Colonic mucosa (tissue), 4 donors: Measurements from ENCODE around the gene STYXL1. TPM values are rescaled to one million over a fixed set of nuclear protein-coding genes. Genes with fewer than 3 reads are reported as not detected.
"Not testable (repeated sequence)": the region's sequence is repeated elsewhere in the genome, so short reads cannot be mapped to it uniquely, and the experiment has no call there.

Source experiments
- DNase-seq: peaks from one replicate; pipeline ENCODE4 v3.0.0-alpha.2; 2020
- H3K27ac ChIP-seq: fragments of 200-600 bp; one replicate; pipeline ENCODE4 v1.8.0; 2021
- H3K27me3 ChIP-seq: fragments of 200-600 bp; one replicate; pipeline ENCODE4 v1.8.0; 2021
- H3K36me3 ChIP-seq: fragments of 200-600 bp; one replicate; pipeline ENCODE4 v1.8.0; 2021
- H3K4me1 ChIP-seq: fragments of 200-600 bp; one replicate; pipeline ENCODE4 v1.8.0; 2021; ENCODE audit warnings: mild to moderate bottlenecking
- H3K4me3 ChIP-seq: fragments of 200-600 bp; one replicate; pipeline ENCODE4 v1.8.0; 2021
- H3K9ac ChIP-seq, 2 donors: one replicate each; pipeline ENCODE4 v1.7.0; 2013; ENCODE audit warnings: control low read depth in 2 of 2, low read depth in 2 of 2, low read length in 2 of 2
- H3K9me3 ChIP-seq: fragments of 200-600 bp; one replicate; pipeline ENCODE4 v1.8.0; 2021
- CTCF ChIP-seq: fragments of 200-600 bp; IDR thresholded peaks from one replicate; pipeline ENCODE4 v1.8.0; 2022; ENCODE audit warnings: antibody characterized with exemption, mild to moderate bottlenecking
- intact Hi-C: fragments of 100-400 bp; cut with DNase I; formaldehyde crosslinking; loops from one replicate; pipeline ENCODE4 v1.14.1; 2022
- total RNA-seq, 2 donors: library from RNA; stranded (reverse); fragmentation: NEBNext Ultra II Directional in 1 of 2; extraction: Animal tissue kit (Norgen Biotek cat#: 25700) in 1 of 2; gene quantifications; one replicate each; pipeline ENCODE4 v1.2.1, GENCODE V29; 2021
- donor health status: healthy.
- donor health status: DM: no; HTN: no; CAD: no.
- donor health status: DM: no; HTN: no; CAD: no.

Gene STYXL1
- total RNA-seq, 2 donors from 2014 or later = 32.4 to 36.7 TPM

DNA sequence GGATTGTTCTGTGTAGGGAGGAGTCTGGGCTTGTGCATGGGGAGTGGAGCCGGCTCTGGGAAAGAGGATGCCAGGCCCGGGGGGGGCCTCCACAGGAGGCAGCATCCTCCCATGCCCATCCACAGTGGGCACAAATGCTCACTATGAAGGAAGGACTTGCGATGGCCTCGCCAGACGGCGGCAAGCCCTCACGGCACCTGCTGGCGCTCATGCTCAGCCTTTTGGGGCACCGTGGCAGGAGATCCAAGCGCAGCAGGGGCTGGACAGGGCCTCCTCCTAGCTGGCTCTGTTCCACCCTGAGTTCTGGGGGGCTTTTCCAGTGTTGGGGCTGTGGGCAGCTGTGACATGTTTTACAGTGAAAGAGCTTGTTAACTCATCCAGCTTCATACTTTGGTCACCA, 15.3 kb upstream of the STYXL1 start:
- no peak overlapping the region for H3K9ac ChIP-seq

GRCh38 chr7:76062254-76062653, 14.5 kb upstream of the STYXL1 start:
- DNase-seq = no peak
- H3K4me3 ChIP-seq = no peak overlapping the region
- intact Hi-C loops = no loop called here
- no peaks in the 10 kb centered on the region for H3K4me1 ChIP-seq
- no peak for TF ChIP-seq CTCF
- H3K27ac ChIP-seq = no peak overlapping the region
- no peaks in the 10 kb centered on the region for H3K27me3 ChIP-seq
- no peak overlapping the region for H3K9ac ChIP-seq
- no peaks in the 10 kb centered on the region for H3K9me3 ChIP-seq
- peaks cover 28% of the 10 kb centered on the region for H3K36me3 ChIP-seq

More for the DNA sequence above, 15.3 kb upstream of the STYXL1 start:
- intact Hi-C loops = no loop called here
- H3K36me3 ChIP-seq = peaks cover 29% of the 10 kb centered on the region
- TF ChIP-seq CTCF = no peak
- no peaks in the 10 kb centered on the region for H3K9me3 ChIP-seq
- H3K4me1 ChIP-seq = no peaks in the 10 kb centered on the region
- H3K27ac ChIP-seq = no peak overlapping the region
- DNase-seq = no peak
- H3K27me3 ChIP-seq = no peaks in the 10 kb centered on the region
- no peak overlapping the region for H3K4me3 ChIP-seq

GRCh38 chr7:76060842-76061241, 13.0 kb upstream of the STYXL1 start:
- intact Hi-C loops = no loop called here
- Histone ChIP-seq H3K9me3 (no peaks in the 10 kb centered on the region), H3K9ac (no peak overlapping the region), H3K4me1 (no peaks in the 10 kb centered on the region), H3K4me3 (no peak overlapping the region), H3K36me3 (peaks cover 26% of the 10 kb centered on the region), H3K27ac (no peak overlapping the region), H3K27me3 (no peaks in the 10 kb centered on the region)
- no peak for TF ChIP-seq CTCF
- DNase-seq = no peak

GRCh38 chr7:76058745-76059144, 10.9 kb upstream of the STYXL1 start:
- H3K4me3 ChIP-seq, H3K4me1 ChIP-seq, H3K9me3 ChIP-seq, H3K27ac ChIP-seq, H3K27me3 ChIP-seq, intact Hi-C loops, H3K9ac ChIP-seq, DNase-seq: not testable (repeated sequence)
- H3K36me3 ChIP-seq = peaks cover 11% of the 10 kb centered on the region

GRCh38 chr7:76057813-76058145, 10.0 kb upstream of the STYXL1 start:
- Histone ChIP-seq H3K4me1 (no peaks in the 10 kb centered on the region), H3K36me3 (peaks cover 11% of the 10 kb centered on the region), H3K27ac (no peak overlapping the region), H3K9ac (no peak overlapping the region), H3K27me3 (no peaks in the 10 kb centered on the region), H3K4me3 (no peak overlapping the region), H3K9me3 (no peaks in the 10 kb centered on the region)
- DNase-seq = no peak
- TF ChIP-seq CTCF = no peak
- intact Hi-C loops = no loop called here

DNA sequence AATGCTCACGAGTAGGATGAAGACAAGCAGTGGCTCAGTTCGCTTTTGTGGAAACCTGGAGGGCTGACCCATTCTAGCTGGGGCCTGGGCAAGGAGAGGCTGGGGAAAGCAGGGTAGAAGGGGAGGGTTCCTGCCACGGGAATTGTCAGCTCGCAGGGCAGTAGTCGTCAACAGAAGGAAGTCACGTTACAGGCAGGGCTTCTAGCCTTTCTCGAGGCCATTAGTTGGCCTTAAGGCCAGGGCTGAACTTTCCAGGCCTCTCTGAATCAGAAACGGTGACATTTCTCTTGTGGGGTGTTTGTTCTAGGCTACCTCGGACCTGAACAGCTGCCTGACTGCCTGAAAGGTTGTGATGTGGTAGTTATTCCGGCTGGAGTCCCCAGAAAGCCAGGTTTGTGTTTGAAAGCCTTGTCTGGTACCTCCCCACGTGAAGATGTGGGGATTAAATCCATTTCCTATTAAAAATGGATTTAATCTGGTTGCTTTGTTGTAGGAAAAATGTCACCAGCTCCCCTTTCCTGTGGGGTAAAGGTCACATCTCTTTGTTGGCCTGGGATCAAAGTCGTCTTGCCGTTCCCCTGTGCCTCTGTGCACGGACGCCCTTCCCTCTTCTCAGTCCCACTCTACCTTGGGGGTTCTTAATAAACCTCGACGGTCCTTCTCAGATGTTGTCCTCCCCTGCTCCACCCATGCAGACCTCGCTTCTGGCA, 9.5 kb upstream of the STYXL1 start:
- no peak for TF ChIP-seq CTCF
- H3K27ac ChIP-seq = no peak overlapping the region
- intact Hi-C loops = no loop called here
- H3K9ac ChIP-seq = peak overlapping the region in 1 of 2 donors; percentile 3
- H3K4me3 ChIP-seq = no peak overlapping the region
- H3K27me3 ChIP-seq = no peaks in the 10 kb centered on the region
- H3K36me3 ChIP-seq = peaks cover 11% of the 10 kb centered on the region
- no peaks in the 10 kb centered on the region for H3K4me1 ChIP-seq
- H3K9me3 ChIP-seq = no peaks in the 10 kb centered on the region
- no peak for DNase-seq
